ENCODE data around the gene CLEC4G. TPM values are rescaled to one million over a fixed set of nuclear protein-coding genes. Genes with fewer than 3 reads are reported as not detected.

CLEC4G gene
- total and polyA plus RNA-seq, 2 donors from 2014 or later: 0.72 to 1.1 TPM

- FAIRE-seq (no peak), DNase-seq (no peak)
- no peaks in the 10 kb centered on the region for H3K9me3 ChIP-seq (ENCODE audit: control insufficient read depth in 2 of 3, insufficient read depth in 1 of 3, low read length in 3 of 3)
- H3K27me3 ChIP-seq (ENCODE audit: control insufficient read depth, insufficient read depth, low read length): no peaks in the 10 kb centered on the region
- no peak overlapping the region for H3K9ac ChIP-seq (ENCODE audit: low read length in 3 of 3)
- no peak overlapping the region for H3K4me3 ChIP-seq (ENCODE audit: low read length in 3 of 3)
- no peak overlapping the region for H3K27ac ChIP-seq (ENCODE audit: low read depth in 2 of 2, low read length in 2 of 2)
- intact Hi-C loops (cut with DNase I): no loop called here
- H3K4me1 ChIP-seq (ENCODE audit: control insufficient read depth in 2 of 3, insufficient read depth in 2 of 3, low read depth in 1 of 3, low read length in 3 of 3): no peaks in the 10 kb centered on the region
- TF ChIP-seq CTCF (IDR thresholded peaks at IDR 0.05; ENCODE audit: borderline replicate concordance, extremely low read depth, insufficient read depth): no peak
- H3K36me3 ChIP-seq (ENCODE audit: control insufficient read depth in 2 of 3, insufficient read depth in 3 of 3, low read length in 3 of 3): no peaks in the 10 kb centered on the region
Observed at GRCh38 chr19:7744199-7744786, 12.4 kb upstream of the CLEC4G start.

- DNase-seq (no peak), FAIRE-seq (no peak)
Observed at GRCh38 chr19:7743425-7743841, 11.5 kb upstream of the CLEC4G start.

GRCh38 chr19:7742991-7743390, 11.1 kb upstream of the CLEC4G start:
- intact Hi-C loops (cut with DNase I): no loop called here
- H3K4me1 ChIP-seq (ENCODE audit: control insufficient read depth in 2 of 3, insufficient read depth in 2 of 3, low read depth in 1 of 3, low read length in 3 of 3): no peaks in the 10 kb centered on the region
- no peak overlapping the region for H3K9ac ChIP-seq (ENCODE audit: low read length in 3 of 3)
- no peak overlapping the region for H3K27ac ChIP-seq (ENCODE audit: low read depth in 2 of 2, low read length in 2 of 2)
- FAIRE-seq: no peak
- no peaks in the 10 kb centered on the region for H3K36me3 ChIP-seq (ENCODE audit: control insufficient read depth in 2 of 3, insufficient read depth in 3 of 3, low read length in 3 of 3)
- DNase-seq: peak in 1 of 5 donors; percentile 39
- no peak overlapping the region for H3K4me3 ChIP-seq (ENCODE audit: low read length in 3 of 3)
- no peak for TF ChIP-seq CTCF (IDR thresholded peaks at IDR 0.05; ENCODE audit: borderline replicate concordance, extremely low read depth, insufficient read depth)
- H3K9me3 ChIP-seq (ENCODE audit: control insufficient read depth in 2 of 3, insufficient read depth in 1 of 3, low read length in 3 of 3): no peaks in the 10 kb centered on the region
- no peaks in the 10 kb centered on the region for H3K27me3 ChIP-seq (ENCODE audit: control insufficient read depth, insufficient read depth, low read length)

More at GRCh38 chr19:7743425-7743841, 11.5 kb upstream of the CLEC4G start:
- intact Hi-C loops (cut with DNase I): no loop called here
- H3K4me3 ChIP-seq (ENCODE audit: low read length in 3 of 3): no peak overlapping the region
- H3K27ac ChIP-seq (ENCODE audit: low read depth in 2 of 2, low read length in 2 of 2): no peak overlapping the region
- H3K4me1 ChIP-seq (ENCODE audit: control insufficient read depth in 2 of 3, insufficient read depth in 2 of 3, low read depth in 1 of 3, low read length in 3 of 3): no peaks in the 10 kb centered on the region
- H3K9me3 ChIP-seq (ENCODE audit: control insufficient read depth in 2 of 3, insufficient read depth in 1 of 3, low read length in 3 of 3): no peaks in the 10 kb centered on the region
- H3K27me3 ChIP-seq (ENCODE audit: control insufficient read depth, insufficient read depth, low read length): no peaks in the 10 kb centered on the region
- TF ChIP-seq CTCF (IDR thresholded peaks at IDR 0.05; ENCODE audit: borderline replicate concordance, extremely low read depth, insufficient read depth): no peak
- no peak overlapping the region for H3K9ac ChIP-seq (ENCODE audit: low read length in 3 of 3)
- H3K36me3 ChIP-seq (ENCODE audit: control insufficient read depth in 2 of 3, insufficient read depth in 3 of 3, low read length in 3 of 3): no peaks in the 10 kb centered on the region

GRCh38 chr19:7742575-7742974, 10.7 kb upstream of the CLEC4G start:
- FAIRE-seq (no peak), DNase-seq (peak in 1 of 5 donors; percentile 4)
- intact Hi-C loops (cut with DNase I): no loop called here
- no peak for TF ChIP-seq CTCF (IDR thresholded peaks at IDR 0.05; ENCODE audit: borderline replicate concordance, extremely low read depth, insufficient read depth)
- Histone ChIP-seq H3K4me3 (ENCODE audit: low read length in 3 of 3) (no peak overlapping the region), H3K9ac (ENCODE audit: low read length in 3 of 3) (no peak overlapping the region), H3K27ac (ENCODE audit: low read depth in 2 of 2, low read length in 2 of 2) (no peak overlapping the region), H3K9me3 (ENCODE audit: control insufficient read depth in 2 of 3, insufficient read depth in 1 of 3, low read length in 3 of 3) (no peaks in the 10 kb centered on the region), H3K27me3 (ENCODE audit: control insufficient read depth, insufficient read depth, low read length) (no peaks in the 10 kb centered on the region), H3K36me3 (ENCODE audit: control insufficient read depth in 2 of 3, insufficient read depth in 3 of 3, low read length in 3 of 3) (no peaks in the 10 kb centered on the region), H3K4me1 (ENCODE audit: control insufficient read depth in 2 of 3, insufficient read depth in 2 of 3, low read depth in 1 of 3, low read length in 3 of 3) (no peaks in the 10 kb centered on the region)
